Neural cell (in vitro differentiated cells): Measurements from ENCODE around the gene SNX32. TPM values are rescaled to one million over a fixed set of nuclear protein-coding genes. Genes with fewer than 3 reads are reported as not detected.

Experiments used
- H2AFZ ChIP-seq: fragments of 200-600, 300-800 bp; sonication (generic), shearing (Covaris generic); 2 replicates; pipeline ENCODE4 v1.6.0; 2014; ENCODE audit warnings: low read depth, mild to moderate bottlenecking, antibody characterized with exemption, low read length, moderate library complexity
- H3F3A ChIP-seq: fragments of 200-600 bp; shearing (Covaris generic); 2 replicates; pipeline ENCODE4 v1.6.1; 2016; ENCODE audit warnings: mild to moderate bottlenecking, moderate library complexity, mixed read lengths, antibody characterized with exemption, low read length; ENCODE audit not compliant: insufficient read depth, poor library complexity, severe bottlenecking
- H3K27ac ChIP-seq: fragments of 200-600, 300-800 bp; sonication (generic), shearing (Covaris generic); 2 replicates; pipeline ENCODE4 v1.5.1; 2014; ENCODE audit warnings: mild to moderate bottlenecking, low read length, moderate library complexity
- H3K27me3 ChIP-seq: fragments of 300-800, 200-600 bp; sonication (generic), shearing (Covaris generic); 2 replicates; pipeline ENCODE4 v1.6.0; 2014; ENCODE audit warnings: mild to moderate bottlenecking, low read depth, low read length, moderate library complexity; ENCODE audit not compliant: insufficient read depth
- H3K36me3 ChIP-seq: fragments of 300-800, 200-600 bp; sonication (generic), shearing (Covaris generic); 2 replicates; pipeline ENCODE4 v1.5.1; 2014; ENCODE audit warnings: mild to moderate bottlenecking, antibody characterized with exemption, low read length, moderate library complexity; ENCODE audit not compliant: insufficient read depth
- H3K4me2 ChIP-seq: fragments of 300-800, 200-600 bp; sonication (generic), shearing (Covaris generic); 2 replicates; pipeline ENCODE4 v1.6.0; 2014; ENCODE audit warnings: mild to moderate bottlenecking, low read length
- H3K4me3 ChIP-seq: fragments of 300-800, 200-600 bp; sonication (generic), shearing (Covaris generic); 2 replicates; pipeline ENCODE4 v1.5.1; 2014; ENCODE audit warnings: mild to moderate bottlenecking, low read length, moderate library complexity
- H3K79me2 ChIP-seq: fragments of 200-600 bp; shearing (Covaris generic); replicated peaks from 2 replicates; pipeline ENCODE4 v1.6.0; 2014; ENCODE audit warnings: mild to moderate bottlenecking, low read length, moderate library complexity; ENCODE audit not compliant: insufficient read depth
- H3K9ac ChIP-seq: fragments of 300-800, 200-600 bp; sonication (generic), shearing (Covaris generic); 2 replicates; pipeline ENCODE4 v1.6.1; 2016; ENCODE audit warnings: mild to moderate bottlenecking, low read length, mixed read lengths
- H3K9me2 ChIP-seq: fragments of 200-600 bp; shearing (Covaris generic); 2 replicates; pipeline ENCODE4 v1.6.1; 2016; ENCODE audit warnings: mild to moderate bottlenecking, low read length, mixed read lengths; ENCODE audit not compliant: insufficient read depth
- H3K9me3 ChIP-seq: fragments of 200-600, 300-800 bp; sonication (generic), shearing (Covaris generic); 2 replicates; pipeline ENCODE4 v1.6.1; 2016; ENCODE audit warnings: mild to moderate bottlenecking, mixed run types, low read length, moderate library complexity, mixed read lengths
- H4K20me1 ChIP-seq: fragments of 200-600 bp; shearing (Covaris generic); 2 replicates; pipeline ENCODE4 v1.6.1; 2016; ENCODE audit warnings: mild to moderate bottlenecking, mixed run types; ENCODE audit not compliant: insufficient read depth
- EP300 ChIP-seq: fragments of 450-650 bp; conservative IDR thresholded peaks from 2 replicates; pipeline ENCODE4 v1.6.1; 2014; ENCODE audit warnings: antibody characterized with exemption, mild to moderate bottlenecking, moderate library complexity; ENCODE audit not compliant: poor library complexity, severe bottlenecking
- EZH2 ChIP-seq: fragments of 200-600, 300-800 bp; shearing (Covaris generic), sonication (generic); IDR thresholded peaks from 2 replicates; pipeline ENCODE4 v1.6.1; 2014; ENCODE audit warnings: antibody characterized with exemption, low read length, borderline replicate concordance, mild to moderate bottlenecking; ENCODE audit not compliant: insufficient read depth, poor library complexity, severe bottlenecking
- MXI1 ChIP-seq: fragments of 450-650 bp; conservative IDR thresholded peaks from 2 replicates; pipeline ENCODE4 v1.6.1; 2014; ENCODE audit warnings: antibody characterized with exemption, mild to moderate bottlenecking; ENCODE audit not compliant: poor library complexity, severe bottlenecking
- POLR2AphosphoS5 ChIP-seq: IDR thresholded peaks from 2 replicates; pipeline ENCODE4 v1.6.1; 2012
- RAD21 ChIP-seq: fragments of 450-650 bp; conservative IDR thresholded peaks from 2 replicates; pipeline ENCODE4 v1.6.1; 2014; ENCODE audit warnings: antibody characterized with exemption, mild to moderate bottlenecking, moderate library complexity
- SMC3 ChIP-seq: fragments of 450-650 bp; conservative IDR thresholded peaks from 2 replicates; pipeline ENCODE4 v1.6.1; 2014; ENCODE audit warnings: antibody characterized with exemption, mild to moderate bottlenecking, moderate library complexity; ENCODE audit not compliant: poor library complexity
- TAF1 ChIP-seq: IDR thresholded peaks from 2 replicates; pipeline ENCODE4 v1.6.1; 2012; ENCODE audit warnings: low read depth
- polyA plus RNA-seq: library from polyadenylated mRNA; depleted of rRNA; stranded (reverse); fragments of >200 nt; gene quantifications from 2 replicates; pipeline ENCODE4 v1.2.3, GENCODE V29; 2014
- TF ChIP-seq, protein P1 (sequence below): IDR thresholded peaks from 2 replicates; pipeline ENCODE4 v1.6.1; 2012; ENCODE audit warnings: borderline replicate concordance
- TF ChIP-seq, protein P2 (sequence below): fragments of 450-650 bp; IDR thresholded peaks from 2 replicates; pipeline ENCODE4 v1.5.1; 2014; ENCODE audit warnings: antibody characterized with exemption, mild to moderate bottlenecking, moderate library complexity; ENCODE audit not compliant: poor library complexity, severe bottlenecking

SNX32 gene
- polyA plus RNA-seq, 1 donor from 2014 or later = 16.0 TPM

DNA sequence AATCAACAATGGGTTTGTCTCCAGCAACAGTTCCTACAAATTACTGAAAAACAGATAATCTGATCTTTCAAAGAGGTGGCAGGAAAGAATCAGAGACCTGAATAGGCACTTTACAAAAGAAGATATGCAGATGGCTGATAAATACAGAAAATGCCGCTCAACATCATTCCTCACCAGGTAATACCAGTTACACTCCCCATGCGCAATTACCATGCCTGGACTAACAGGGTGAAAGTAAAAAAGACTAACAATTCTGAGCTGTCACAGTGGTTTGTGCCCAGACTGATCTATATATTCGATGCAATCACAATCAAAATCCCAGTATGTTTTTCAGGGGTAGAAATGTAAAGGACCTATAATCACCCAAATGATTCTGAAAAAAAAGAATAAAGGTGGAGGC is 10.0 kb downstream of the SNX32 start:
- no peaks in the 10 kb centered on the region for H3K36me3 ChIP-seq

DNA sequence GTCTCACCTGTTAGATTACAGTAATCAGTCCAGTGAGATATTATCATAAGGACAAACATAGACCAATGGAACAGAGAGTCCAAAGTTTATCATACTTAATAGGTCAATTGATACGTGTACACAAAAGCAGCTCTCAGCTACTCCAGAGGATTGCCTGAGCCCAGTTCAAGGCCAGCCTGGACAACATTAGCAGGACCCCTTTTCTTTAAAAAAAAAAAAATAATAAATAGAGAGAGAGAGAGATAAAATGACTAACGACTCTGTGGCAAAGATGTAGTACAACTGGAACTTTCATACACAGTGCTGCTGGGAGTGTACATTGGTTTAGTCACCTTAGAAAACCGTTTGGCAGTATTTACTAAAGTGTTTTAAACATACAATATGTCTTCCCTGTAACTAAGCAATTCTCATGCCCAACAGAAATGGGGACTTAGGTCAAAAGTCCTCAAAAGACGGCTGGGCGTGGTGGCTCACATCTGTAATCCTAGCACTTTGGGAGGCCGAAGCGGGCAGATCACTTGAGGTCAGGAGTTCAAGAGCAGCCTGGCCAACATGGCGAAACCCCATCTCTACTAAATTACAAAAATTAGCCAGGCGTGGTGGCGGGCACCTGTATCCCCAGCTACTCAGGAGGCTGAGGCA is 10.6 kb downstream of the SNX32 start:
- H3F3A ChIP-seq = no peaks in the 10 kb centered on the region
- H3K27me3 ChIP-seq = no peaks in the 10 kb centered on the region
- H4K20me1 ChIP-seq = no peaks in the 10 kb centered on the region
- TF ChIP-seq EP300 = no peak
- TF ChIP-seq POLR2AphosphoS5 = no peak
- no peak for TF ChIP-seq MXI1
- TF ChIP-seq EZH2 = no peak
- TF ChIP-seq, protein P1, sequence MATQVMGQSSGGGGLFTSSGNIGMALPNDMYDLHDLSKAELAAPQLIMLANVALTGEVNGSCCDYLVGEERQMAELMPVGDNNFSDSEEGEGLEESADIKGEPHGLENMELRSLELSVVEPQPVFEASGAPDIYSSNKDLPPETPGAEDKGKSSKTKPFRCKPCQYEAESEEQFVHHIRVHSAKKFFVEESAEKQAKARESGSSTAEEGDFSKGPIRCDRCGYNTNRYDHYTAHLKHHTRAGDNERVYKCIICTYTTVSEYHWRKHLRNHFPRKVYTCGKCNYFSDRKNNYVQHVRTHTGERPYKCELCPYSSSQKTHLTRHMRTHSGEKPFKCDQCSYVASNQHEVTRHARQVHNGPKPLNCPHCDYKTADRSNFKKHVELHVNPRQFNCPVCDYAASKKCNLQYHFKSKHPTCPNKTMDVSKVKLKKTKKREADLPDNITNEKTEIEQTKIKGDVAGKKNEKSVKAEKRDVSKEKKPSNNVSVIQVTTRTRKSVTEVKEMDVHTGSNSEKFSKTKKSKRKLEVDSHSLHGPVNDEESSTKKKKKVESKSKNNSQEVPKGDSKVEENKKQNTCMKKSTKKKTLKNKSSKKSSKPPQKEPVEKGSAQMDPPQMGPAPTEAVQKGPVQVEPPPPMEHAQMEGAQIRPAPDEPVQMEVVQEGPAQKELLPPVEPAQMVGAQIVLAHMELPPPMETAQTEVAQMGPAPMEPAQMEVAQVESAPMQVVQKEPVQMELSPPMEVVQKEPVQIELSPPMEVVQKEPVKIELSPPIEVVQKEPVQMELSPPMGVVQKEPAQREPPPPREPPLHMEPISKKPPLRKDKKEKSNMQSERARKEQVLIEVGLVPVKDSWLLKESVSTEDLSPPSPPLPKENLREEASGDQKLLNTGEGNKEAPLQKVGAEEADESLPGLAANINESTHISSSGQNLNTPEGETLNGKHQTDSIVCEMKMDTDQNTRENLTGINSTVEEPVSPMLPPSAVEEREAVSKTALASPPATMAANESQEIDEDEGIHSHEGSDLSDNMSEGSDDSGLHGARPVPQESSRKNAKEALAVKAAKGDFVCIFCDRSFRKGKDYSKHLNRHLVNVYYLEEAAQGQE = no peak
- TF ChIP-seq, protein P2, sequence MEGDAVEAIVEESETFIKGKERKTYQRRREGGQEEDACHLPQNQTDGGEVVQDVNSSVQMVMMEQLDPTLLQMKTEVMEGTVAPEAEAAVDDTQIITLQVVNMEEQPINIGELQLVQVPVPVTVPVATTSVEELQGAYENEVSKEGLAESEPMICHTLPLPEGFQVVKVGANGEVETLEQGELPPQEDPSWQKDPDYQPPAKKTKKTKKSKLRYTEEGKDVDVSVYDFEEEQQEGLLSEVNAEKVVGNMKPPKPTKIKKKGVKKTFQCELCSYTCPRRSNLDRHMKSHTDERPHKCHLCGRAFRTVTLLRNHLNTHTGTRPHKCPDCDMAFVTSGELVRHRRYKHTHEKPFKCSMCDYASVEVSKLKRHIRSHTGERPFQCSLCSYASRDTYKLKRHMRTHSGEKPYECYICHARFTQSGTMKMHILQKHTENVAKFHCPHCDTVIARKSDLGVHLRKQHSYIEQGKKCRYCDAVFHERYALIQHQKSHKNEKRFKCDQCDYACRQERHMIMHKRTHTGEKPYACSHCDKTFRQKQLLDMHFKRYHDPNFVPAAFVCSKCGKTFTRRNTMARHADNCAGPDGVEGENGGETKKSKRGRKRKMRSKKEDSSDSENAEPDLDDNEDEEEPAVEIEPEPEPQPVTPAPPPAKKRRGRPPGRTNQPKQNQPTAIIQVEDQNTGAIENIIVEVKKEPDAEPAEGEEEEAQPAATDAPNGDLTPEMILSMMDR = no peak
- TF ChIP-seq TAF1 = no peak
- no peak for TF ChIP-seq SMC3
- TF ChIP-seq RAD21 = no peak
- H3K36me3 ChIP-seq = no peaks in the 10 kb centered on the region
- H3K79me2 ChIP-seq = no peaks in the 10 kb centered on the region
- H3K4me2 ChIP-seq = no peak overlapping the region
- H3K27ac ChIP-seq = no peak overlapping the region
- H3K9me2 ChIP-seq = no peaks in the 10 kb centered on the region
- no peak overlapping the region for H3K4me3 ChIP-seq
- H3K9me3 ChIP-seq = no peaks in the 10 kb centered on the region
- no peak overlapping the region for H3K9ac ChIP-seq
- no peak overlapping the region for H2AFZ ChIP-seq

More for the DNA sequence above, 10.0 kb downstream of the SNX32 start:
- Histone ChIP-seq H3K4me3 (no peak overlapping the region), H3K9me2 (no peaks in the 10 kb centered on the region), H3K4me2 (no peak overlapping the region), H3K9me3 (no peaks in the 10 kb centered on the region), H2AFZ (no peak overlapping the region), H3K27me3 (no peaks in the 10 kb centered on the region), H3K79me2 (no peaks in the 10 kb centered on the region), H3F3A (no peaks in the 10 kb centered on the region), H3K9ac (no peak overlapping the region), H4K20me1 (no peaks in the 10 kb centered on the region), H3K27ac (no peak overlapping the region)
- TF ChIP-seq, protein P1 = no peak
- TF ChIP-seq POLR2AphosphoS5 (no peak), SMC3 (no peak), MXI1 (no peak), EZH2 (no peak), TAF1 (no peak)
